ENCODE data around the gene WDR88.
A peak's percentile ranks its signal among the peaks of the same experiment; 100 is the strongest.
"Not testable (repeated sequence)": the region's sequence is repeated elsewhere in the genome, so short reads cannot be mapped to it uniquely, and the experiment has no call there.

The WDR88 gene

DNA sequence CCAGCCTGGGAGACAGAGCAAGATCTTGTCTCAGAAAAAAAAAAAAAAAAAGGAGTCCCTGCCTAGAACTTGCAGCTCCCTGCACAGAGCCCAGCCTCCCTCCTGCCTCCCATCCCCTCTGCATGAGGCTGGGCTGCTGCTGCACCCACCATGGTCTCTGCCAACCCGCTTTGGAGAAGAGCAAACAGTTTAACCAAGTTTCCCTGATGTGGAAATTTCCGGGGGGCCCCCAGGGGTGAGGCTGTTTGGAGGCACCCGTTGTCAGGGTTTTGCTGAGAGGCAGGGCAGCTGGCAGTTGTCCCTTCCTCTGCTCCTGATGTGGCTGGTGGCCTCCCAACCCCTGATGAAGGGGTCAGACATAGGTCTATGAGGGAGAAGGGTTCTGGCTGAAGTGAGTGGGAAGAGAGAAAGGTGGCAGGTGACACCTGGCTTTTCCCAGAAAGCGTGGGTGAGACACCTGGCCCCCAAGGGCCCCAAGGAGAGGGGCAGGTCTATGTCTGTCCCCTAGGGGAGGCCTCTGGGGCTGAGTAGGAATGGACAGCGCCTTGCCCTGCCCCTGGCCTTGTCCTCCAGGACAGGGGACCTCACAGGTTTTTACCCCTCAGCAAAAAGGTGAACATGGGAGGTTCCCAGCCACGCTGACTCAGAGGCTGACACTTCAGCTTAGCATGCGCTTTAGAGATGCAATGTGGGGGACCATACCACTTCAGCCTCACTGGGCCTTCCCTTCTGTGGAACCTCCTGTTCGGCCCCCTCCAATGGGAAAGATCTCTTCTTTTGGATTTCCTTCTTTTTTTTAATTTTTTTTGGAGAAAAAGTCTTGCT is 67.7 kb downstream of the WDR88 start:
- DNase-seq, result no peak

GRCh38 chr19:33201473-33201872 is 69.6 kb downstream of the WDR88 start:
- no peak for DNase-seq

GRCh38 chr19:33201886-33202545 is 70.1 kb downstream of the WDR88 start:
- no peak for DNase-seq

- no peak for DNase-seq
Observed at GRCh38 chr19:33202546-33203507, 70.9 kb downstream of the WDR88 start.

DNA sequence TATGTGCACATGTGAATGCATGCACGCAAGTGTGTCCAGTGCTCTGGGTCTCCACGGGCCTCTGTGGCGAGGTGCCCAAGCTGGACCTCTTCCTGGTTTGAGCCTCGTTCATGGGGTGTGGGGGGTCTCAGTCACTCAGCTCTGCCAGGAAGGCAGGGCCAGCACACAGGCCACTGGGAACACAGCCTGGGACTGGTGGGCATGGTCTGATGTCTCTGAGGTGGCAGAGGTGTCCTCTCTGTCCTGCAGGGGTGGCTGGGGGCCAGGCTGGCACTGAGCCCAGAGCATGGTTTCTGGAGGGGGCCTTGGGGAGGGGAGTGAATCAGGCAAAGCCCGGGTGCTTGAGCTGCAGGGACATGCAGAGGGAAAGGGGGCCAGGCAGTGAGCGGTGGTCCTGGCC is 71.6 kb downstream of the WDR88 start:
- DNase-seq, result no peak

- no peak for DNase-seq
Observed at GRCh38 chr19:33204136-33204973, 72.4 kb downstream of the WDR88 start.

GRCh38 chr19:33205110-33205509 is 73.2 kb downstream of the WDR88 start:
- DNase-seq, result no peak

GRCh38 chr19:33205531-33206260 is 73.8 kb downstream of the WDR88 start:
- no peak for DNase-seq

DNA sequence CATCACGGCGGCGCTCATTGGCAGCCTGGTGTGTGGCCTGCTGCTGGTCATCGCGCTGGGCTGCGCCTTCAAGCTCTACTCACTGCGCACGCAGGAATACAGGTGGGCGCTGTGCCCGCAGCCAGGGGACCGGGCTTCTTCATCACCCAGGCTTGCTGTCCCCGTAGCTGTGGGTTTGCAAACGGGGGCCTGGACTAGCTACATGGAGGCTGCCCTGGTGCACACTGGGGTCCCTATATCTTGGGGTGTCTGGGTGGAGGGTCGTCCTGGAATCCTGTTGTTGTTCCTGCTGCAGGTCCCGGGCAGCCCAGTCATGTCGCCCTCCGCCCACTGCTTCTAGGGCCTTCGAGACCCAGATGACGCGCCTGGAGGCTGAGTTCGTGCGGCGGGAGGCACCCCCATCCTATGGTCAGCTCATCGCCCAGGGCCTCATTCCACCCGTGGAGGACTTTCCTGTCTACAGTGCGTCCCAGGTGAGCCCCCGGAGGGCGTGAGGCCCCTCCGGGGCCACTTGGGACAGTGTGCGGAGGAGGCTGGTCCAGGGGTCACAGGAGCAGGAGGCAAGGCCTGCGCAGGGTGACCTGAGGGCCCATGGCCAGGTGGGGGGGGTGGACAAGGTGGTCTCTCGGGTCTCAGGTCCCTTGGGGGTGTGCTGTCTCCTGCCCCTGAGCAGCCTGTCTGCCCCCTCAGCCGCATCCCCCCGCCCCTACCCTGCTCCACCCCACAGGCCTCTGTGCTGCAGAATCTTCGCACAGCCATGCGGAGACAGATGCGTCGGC is 74.5 kb downstream of the WDR88 start:
- no peak for DNase-seq

GRCh38 chr19:33207040-33207620 is 75.2 kb downstream of the WDR88 start:
- no peak for DNase-seq

DNA sequence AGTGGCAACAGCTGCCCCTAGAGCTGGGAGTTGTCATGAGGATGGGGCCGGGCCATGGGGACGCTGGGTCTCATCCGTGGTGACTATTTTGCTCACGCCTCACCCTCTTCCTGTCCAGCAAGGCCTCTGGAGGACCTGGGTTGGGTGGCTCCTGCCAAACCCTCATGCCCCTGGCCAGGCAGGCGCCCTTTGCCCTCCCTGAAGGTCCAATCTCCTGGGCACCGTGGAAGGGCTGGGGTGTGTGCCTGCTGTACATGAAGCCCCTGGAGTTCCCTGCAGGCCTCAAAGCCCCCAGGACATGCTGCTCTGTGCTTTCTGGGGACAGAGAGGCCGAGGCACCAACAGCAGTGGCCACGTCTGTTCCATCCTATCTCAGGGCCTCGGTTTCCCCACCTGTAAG is 76.0 kb downstream of the WDR88 start:
- no peak for DNase-seq

DNA sequence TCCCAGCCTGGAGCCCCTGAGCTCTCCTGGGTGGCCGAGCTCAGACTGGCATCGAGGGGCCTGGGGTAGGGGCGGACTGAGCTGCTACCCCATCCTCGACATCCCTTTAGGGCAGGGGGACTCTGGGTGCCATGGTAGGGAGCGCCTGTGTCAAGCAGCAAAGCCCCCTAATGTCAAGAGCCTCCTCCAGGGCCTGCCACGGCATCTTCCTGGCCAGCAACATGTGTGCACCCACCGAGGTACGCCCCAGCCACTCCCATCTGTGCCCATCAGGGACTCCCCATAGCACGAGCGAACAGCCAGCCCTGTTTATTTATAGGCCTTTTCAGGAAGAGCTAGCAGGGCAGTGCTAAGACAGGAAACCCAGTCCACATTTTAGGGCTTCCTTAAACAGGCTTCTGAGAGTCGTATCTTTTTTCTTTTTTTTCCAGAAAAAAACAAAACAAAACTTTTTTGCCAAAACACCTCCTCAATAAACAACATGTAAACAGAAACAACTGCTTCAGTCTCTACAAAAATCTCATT is 76.5 kb downstream of the WDR88 start:
- no peak for DNase-seq

DNA sequence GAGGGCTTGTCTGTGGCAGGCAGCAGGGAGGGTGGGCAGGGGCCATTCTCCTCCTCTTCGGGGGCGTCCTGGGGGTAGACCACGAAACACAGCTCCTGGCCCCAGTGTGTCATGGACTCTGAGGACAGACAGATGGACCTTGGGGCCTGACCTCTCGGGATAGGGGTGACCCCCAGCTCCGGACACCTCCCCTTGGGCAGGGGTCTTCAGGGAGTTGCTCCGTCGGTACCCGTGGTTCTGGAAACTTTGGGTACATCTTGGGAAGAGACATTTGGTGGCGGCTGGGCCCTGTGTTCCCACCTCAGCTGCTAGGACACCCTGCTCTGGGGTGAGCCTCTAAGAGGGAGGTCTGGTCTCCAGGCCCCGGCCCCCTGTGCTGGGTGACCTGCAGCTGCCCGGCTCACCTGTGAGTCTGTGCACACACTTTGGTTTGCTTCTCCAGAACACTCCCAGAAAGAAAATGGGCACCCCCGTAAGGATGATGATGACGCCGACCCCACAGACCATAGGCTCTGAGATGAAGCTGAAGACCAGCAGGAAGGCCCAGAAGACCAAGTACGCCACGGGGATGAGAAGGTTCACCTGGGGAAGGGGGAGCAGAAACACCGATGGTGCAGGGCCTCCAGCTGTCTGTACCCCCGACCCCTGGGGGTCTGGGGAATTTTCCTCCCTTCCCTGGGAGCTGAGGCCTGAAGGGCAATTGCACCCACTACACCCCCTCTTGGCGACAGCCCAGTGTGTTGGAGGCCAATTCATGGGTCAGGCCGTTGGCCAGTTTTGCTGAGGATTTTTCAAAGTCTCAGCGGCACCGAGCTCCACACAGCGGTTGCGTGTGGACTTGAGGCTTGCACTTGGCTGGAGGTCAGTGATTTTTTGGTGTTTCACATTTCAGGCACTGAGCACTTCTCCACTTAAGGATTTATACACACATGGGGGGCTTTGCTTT is 77.3 kb downstream of the WDR88 start:
- DNase-seq, result peak; percentile 15

DNA sequence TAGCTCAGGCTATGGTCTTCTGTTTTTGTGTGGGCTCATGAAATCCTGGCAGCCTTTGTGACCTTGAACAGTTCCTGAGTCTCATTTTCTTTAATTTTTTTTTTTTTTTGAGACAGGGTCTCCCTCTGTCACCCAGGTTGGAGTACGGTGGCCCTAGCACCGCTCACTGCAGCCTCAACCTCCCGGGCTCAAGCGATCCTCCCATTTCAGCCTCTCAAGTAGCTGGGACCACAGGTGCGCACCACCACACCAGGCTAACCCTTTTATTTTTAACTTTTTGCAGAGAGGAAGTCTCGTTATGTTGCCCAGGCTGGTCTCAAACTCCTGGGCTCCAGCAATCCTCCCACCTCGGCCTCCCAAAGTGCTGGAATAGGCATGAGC is 77.9 kb downstream of the WDR88 start:
- not testable (repeated sequence) for DNase-seq

DNA sequence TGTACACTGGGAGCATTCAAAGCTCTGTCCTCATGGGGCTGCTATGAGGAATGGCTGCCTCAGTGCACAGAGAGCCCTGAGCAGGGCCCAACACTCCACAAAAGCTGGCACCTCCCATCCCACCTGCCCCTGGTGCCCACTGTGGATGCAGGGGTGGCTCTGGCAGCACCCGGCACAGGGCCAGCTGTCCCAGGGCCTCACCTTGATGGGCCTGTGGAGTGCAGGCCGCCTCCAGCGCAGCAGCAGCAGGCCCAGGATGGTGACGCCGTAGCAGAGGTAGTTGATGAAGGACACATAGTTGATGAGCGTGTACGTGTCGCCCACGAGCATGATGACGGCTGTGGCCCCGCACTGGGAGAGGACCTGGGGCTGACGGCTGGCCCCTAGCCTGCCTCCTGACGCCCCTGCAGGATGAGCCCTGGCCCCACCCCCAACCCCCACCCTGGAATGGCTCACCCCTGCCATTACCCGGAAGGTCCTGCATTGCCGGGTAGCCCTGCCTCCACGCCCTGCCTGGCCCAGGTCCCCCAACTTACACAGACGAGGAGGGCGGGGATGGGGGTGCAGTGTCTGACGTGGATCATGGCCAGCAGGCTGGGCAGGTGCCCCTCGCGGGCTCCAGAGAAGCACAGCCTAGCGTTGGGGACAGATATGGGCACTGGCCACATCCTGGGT is 78.5 kb downstream of the WDR88 start:
- DNase-seq, result no peak

- no peak for DNase-seq
Observed at GRCh38 chr19:33211794-33212435, 80.0 kb downstream of the WDR88 start.

DNA sequence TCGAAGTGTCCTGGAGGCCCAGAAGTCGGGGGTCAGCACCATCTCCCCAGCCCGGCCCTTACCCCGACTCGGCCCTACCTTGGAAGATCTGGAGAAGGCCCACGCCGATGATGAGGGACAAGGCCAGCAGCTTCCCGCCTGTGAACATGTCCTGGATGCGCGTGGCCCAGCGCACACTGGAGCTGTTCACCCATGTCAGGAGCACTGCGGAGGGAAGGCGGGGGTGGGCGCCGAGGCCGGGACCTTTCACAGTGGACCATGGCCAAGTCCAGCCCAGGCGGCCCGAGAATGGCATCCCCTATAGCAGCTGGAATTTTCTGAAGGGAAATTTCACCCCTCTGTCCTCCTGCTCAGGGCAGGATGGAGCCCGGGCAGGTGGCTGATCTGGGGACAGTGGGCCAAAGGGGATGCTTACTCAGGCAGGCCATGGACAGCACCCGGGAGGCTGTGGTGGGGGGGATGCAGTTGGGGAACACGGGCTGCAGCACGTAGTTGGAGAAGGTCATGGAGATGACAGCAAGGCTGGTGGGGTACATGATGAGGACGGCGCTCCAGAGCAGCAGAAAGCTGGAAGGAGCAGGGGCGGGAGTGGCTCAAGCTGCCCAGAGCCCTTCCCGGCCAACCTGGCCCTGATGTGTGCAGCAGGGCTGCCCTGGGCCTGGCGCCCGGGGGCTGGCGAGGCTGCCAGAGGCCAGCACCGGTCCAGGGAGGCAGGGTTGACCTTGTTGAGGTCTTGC is 80.7 kb downstream of the WDR88 start:
- DNase-seq, result peak; percentile 27
